Measurements from ENCODE around the gene TUBB4B.

TUBB4B gene

DNA sequence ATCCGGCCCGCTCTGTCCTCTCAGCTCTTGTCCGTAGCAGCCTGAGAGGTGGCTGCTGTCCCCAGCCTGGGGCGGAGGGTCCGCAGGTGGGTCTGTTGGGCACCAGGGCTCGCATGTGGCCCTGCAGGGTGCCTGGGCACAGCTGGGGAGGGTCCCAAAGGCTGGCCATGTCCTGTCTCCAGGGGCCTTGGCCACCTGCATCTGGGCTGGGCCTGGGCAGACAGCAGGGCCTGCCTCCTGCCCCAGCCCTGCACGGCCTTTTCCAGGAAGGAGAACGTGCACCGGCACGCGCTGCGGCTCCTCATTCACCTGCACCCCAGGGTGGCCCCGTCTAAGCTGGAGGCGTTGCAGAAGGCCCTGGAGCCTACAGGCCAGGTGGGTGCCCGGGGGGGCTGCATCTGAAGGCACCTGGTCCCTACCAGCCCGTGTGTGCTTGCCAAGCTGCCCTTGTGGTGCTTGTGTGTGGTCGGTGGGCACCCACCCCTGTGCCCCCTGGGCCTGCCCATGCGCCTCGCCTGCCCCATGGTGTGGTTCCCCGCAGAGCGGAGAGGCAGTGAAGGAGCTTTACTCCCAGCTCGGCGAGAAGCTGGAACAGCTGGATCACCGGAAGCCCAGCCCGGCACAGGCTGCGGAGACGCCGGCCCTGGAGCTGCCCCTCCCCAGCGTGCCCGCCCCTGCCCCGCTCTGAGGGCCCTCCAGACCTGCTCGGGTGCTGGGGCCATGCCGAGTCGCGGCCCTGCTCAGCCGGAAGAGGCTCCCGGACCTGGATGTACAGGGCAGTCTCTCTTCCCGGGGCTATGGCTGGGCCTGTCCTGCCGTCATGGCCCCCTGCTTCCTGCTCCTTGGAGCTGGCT lies 31.4 kb downstream of the TUBB4B start:
- no peak overlapping the region for H3K4me3 ChIP-seq (replicated peaks; ENCODE audit: low read depth, low read length)
- TF ChIP-seq, protein P1, sequence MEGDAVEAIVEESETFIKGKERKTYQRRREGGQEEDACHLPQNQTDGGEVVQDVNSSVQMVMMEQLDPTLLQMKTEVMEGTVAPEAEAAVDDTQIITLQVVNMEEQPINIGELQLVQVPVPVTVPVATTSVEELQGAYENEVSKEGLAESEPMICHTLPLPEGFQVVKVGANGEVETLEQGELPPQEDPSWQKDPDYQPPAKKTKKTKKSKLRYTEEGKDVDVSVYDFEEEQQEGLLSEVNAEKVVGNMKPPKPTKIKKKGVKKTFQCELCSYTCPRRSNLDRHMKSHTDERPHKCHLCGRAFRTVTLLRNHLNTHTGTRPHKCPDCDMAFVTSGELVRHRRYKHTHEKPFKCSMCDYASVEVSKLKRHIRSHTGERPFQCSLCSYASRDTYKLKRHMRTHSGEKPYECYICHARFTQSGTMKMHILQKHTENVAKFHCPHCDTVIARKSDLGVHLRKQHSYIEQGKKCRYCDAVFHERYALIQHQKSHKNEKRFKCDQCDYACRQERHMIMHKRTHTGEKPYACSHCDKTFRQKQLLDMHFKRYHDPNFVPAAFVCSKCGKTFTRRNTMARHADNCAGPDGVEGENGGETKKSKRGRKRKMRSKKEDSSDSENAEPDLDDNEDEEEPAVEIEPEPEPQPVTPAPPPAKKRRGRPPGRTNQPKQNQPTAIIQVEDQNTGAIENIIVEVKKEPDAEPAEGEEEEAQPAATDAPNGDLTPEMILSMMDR (IDR thresholded peaks at IDR 0.05; ENCODE audit: low read length, missing control alignments), result no peak
- DNase-seq (ENCODE audit: low read depth), result no peak

DNA sequence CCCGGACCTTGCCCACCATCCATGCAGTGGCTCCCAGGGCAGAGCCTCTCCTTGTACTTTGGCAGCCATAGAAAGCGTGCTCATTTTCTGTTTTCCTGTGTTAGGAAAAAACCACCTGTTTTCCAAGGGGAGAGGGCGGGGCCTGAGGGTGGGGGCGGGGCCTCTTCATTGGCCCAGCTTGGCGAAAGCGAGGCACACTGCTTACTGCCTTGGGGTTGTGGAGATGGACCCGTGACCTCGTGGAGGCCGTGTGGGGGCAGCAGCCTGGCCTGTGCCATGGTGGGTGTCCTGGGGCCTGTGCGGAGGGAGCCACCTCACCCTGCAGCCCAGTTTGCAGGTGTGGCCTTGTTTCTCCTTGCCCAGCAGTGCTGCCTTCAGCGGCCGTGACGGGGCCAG lies 32.0 kb downstream of the TUBB4B start:
- TF ChIP-seq, protein P1 (IDR thresholded peaks at IDR 0.05; ENCODE audit: low read length, missing control alignments), result no peak
- no peak overlapping the region for H3K4me3 ChIP-seq (replicated peaks; ENCODE audit: low read depth, low read length)
- DNase-seq (ENCODE audit: low read depth), result no peak

DNA sequence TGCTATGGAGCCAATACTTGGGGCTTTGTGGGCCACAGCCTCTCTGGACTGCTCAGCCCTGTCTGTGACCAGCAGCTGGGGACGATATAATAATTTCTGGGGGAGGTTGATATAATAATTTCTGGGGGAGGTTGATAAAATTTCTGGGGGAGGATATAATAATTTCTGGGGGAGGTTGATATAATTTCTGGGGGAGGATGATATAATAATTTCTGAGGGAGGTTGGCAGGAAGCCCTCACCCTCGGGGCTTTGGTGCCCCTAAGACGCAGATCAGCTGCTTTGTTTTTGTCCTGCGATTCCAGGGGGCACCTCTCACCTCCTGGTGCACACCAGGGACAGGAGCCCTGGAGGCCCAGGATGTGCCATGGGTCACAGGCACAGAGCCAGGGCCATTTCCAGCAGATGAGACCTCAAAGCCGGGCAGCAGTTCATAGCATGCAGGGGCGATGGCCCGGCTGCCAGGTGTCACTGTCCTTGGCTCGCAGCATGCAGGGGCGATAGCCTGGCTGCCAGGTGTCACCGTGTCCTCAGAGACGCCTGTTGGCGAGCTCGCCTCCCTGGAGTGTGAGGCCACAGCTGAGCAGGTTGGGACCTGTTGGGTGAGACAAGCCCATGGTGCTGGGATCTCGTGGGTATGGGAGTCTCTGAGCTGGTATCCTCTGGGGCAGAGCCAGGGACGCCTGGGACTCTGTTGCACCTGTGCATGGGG lies 32.7 kb downstream of the TUBB4B start:
- no peak overlapping the region for H3K4me3 ChIP-seq (replicated peaks; ENCODE audit: low read depth, low read length)
- no peak for DNase-seq (ENCODE audit: low read depth)
- TF ChIP-seq, protein P1 (IDR thresholded peaks at IDR 0.05; ENCODE audit: low read length, missing control alignments), result no peak

DNA sequence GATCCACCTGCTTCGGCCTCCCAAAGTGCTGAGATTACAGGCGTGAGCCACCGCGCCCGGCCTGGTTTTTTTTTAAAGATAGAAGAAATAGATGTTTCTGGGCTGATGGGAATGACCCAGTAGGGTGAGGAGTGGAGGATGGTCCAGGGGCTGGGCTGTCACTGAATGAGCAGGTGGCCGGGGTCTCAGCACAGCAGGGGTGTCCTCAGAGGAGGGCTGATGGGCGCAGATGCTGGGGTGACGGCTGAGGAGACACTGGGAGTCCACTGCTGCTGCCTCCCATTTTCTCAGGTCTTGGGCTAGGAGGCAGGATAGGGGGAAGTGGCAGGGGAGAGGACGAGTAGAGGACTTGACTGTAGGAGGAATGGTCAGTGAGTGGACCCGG lies 34.1 kb downstream of the TUBB4B start:
- no peak for DNase-seq (ENCODE audit: low read depth)
- TF ChIP-seq, protein P1 (IDR thresholded peaks at IDR 0.05; ENCODE audit: low read length, missing control alignments), result no peak
- H3K4me3 ChIP-seq (replicated peaks; ENCODE audit: low read depth, low read length), result no peak overlapping the region

DNA sequence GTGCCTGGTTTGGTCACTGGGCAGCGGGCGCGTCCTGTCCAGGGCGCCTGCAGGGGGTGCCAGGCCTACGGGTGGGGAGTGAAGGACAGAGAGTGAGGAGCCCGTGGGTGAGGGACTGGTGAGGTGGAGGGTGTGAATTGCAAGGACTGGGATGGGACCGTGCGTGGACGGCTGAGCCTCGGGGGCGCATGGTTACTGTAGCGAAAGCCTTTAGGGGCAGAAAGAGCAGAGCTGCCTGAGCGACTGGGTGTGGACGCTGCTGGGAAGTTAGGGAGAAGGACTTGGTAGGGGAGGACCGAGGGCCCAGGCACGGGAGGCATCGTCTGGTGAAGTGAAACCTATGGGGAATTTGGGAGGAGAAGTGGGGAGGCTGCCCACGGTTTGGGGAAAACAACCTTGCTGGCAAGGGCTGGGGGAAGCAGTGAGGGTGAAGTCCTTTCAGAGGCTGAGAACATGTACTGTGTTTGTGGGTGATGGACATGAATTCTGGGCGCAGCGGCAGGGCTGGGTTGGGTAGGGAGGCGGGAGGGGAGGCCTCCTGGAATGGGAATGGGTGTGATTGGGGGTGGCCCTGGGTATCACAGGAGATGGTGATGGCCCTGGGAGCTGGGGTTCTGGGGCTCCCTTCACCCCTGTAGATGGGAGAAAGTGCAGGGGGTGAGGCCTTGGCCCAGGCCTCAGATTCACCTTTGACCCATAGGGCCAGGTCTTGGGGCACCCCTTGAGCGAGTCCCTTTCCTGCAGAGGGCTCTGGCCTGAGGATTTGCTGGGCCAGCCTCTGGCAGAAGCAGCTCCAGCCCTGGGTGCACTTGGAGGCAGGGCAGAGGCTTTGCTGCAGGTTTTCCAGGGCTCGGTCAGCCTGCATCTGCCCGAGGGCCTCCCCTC lies 34.7 kb downstream of the TUBB4B start:
- DNase-seq (ENCODE audit: low read depth), result no peak
- TF ChIP-seq, protein P1 (IDR thresholded peaks at IDR 0.05; ENCODE audit: low read length, missing control alignments), result no peak
- no peak overlapping the region for H3K4me3 ChIP-seq (replicated peaks; ENCODE audit: low read depth, low read length)

DNA sequence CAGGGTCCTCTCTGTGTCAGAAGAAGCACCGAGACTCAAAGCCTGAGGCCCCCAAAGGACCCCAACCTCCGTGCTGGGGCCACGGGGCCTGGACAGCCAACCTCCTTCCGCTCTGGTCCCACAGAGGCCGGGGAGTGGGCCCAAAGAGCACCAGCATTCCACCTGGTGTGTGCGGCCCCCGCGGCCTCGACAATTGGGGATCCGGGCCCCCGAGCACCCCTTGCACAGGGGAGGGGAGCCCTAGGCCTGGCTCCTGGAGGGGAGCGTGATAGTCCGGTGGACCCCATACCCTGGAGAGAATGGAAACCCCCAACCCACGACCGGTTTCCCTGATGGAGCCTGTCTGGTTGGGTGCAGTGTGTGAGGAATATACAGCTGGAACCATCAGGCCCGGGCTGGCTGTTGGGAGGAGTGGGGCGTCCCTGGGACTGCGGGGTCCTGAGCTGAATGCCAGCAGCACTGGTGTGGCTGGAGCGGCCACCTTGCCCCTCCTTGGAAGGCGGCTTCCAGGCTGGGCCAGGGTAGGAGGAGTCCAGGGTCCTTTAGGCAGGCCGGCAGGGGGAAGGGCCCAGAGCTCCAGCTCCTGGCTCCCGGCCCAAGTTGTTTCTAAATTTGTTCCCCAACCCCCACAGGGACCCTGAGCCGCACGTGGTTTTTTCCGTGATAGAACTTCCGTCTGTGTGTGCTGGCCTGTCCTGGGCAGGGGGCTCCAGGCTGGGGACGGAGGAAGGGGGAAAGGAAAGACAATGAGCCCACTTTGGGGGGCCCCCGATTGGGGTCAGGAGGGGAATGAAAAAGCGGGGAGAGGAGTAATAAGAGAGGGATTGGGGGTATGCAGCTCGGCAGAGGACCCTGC lies 35.6 kb downstream of the TUBB4B start:
- TF ChIP-seq, protein P1 (IDR thresholded peaks at IDR 0.05; ENCODE audit: low read length, missing control alignments), result no peak
- DNase-seq (ENCODE audit: low read depth), result peak; percentile 84
- peak overlapping the region; percentile 72 for H3K4me3 ChIP-seq (replicated peaks; ENCODE audit: low read depth, low read length)

All from fibroblast of pulmonary artery (primary cell).